Measurements from ENCODE around the gene BNC2. TPM values are rescaled to one million over a fixed set of nuclear protein-coding genes. Genes with fewer than 3 reads are reported as not detected.

BNC2 gene
- total and polyA plus RNA-seq, 2 of the 13 experiments (the other 11 are each of a cell fraction or from before 2014, with no cell fraction given): not detected

DNA sequence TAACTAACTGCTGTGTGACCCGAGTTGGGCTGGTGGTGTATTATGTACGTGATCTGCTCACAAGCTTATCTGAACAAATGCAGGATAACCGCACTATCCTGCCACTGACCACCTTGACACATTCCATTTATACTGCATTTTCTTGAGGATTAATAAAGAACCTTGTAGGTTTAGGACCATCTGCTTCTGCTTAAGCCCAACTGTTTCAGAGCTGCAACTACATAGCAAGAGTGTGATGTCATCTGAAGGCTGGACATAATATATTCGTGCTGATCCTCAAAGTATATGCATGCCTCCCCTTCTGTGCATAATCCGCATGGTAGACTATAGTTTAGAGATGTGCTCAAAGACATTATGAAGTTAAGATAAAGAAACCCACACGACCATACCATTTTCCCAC lies 435.9 kb downstream of the BNC2 start:
- DNase-seq (ENCODE audit: low spot score): no peak
- POLR2A ChIA-PET: no interaction called here
- no TSS peak for BruUV-seq (replicated peaks)
- no peak overlapping the region for H3K27ac ChIP-seq (ENCODE audit: extremely low read length, insufficient read depth, low read length)
- intact Hi-C loops (cut with micrococcal nuclease; ENCODE audit: unreplicated experiment) (no loop called here), in situ Hi-C loops (cut with HindIII; ENCODE audit: extremely low pct_ligation_motif_present, low pct_unique_long_range_greater_than_20kb) (no loop called here)
- H3K9ac ChIP-seq (ENCODE audit: insufficient read depth, low read depth, low read length): no peak overlapping the region
- FAIRE-seq: no peak
- no peak overlapping the region for H3K4me3 ChIP-seq (replicated peaks in 1 of 3; ENCODE audit: insufficient read depth in 1 of 3, low read depth in 2 of 3, low read length in 3 of 3)
- WGBS (ENCODE audit: low lambda C conversion rate): 13% methylated on average over 6 of the region's 6 CpGs
- no peak overlapping the region for H2AFZ ChIP-seq (ENCODE audit: low read length)
- no peaks in the 10 kb centered on the region for H3K27me3 ChIP-seq (ENCODE audit: control insufficient read depth in 1 of 2, insufficient read depth in 2 of 2, low read length in 2 of 2)
- no peaks in the 10 kb centered on the region for H3K36me3 ChIP-seq (replicated peaks in 1 of 2; ENCODE audit: control insufficient read depth in 1 of 2, insufficient read depth in 2 of 2, low read length in 2 of 2)
- H3K79me2 ChIP-seq (ENCODE audit: insufficient read depth, low read length): no peaks in the 10 kb centered on the region
- no peak for ATAC-seq
- H4K20me1 ChIP-seq (ENCODE audit: insufficient read depth, low read length): no peaks in the 10 kb centered on the region
- no peaks in the 10 kb centered on the region for H3K4me1 ChIP-seq (ENCODE audit: insufficient read depth, low read length)
- no peak overlapping the region for H3K4me2 ChIP-seq (ENCODE audit: low read depth, low read length)
- no peaks in the 10 kb centered on the region for H3K9me3 ChIP-seq (ENCODE audit: low read length)
- CTCF ChIA-PET (ENCODE audit: low intra/inter-chr PET ratio, low total read pairs): no interaction called here
- TF ChIP-seq ATF7-NPFF (CRISPR knock-in tag; IDR thresholded peaks at IDR 0.05; ENCODE audit: low read depth): no peak
- no peak for TF ChIP-seq NR3C1 (CRISPR knock-in tag; IDR thresholded peaks at IDR 0.05)
- no peak for TF ChIP-seq NKX3-1 (CRISPR knock-in tag; IDR thresholded peaks at IDR 0.05)
- no peak for TF ChIP-seq CHD2 (IDR thresholded peaks at IDR 0.05; ENCODE audit: low read depth, low read length)
- TF ChIP-seq, protein P1, sequence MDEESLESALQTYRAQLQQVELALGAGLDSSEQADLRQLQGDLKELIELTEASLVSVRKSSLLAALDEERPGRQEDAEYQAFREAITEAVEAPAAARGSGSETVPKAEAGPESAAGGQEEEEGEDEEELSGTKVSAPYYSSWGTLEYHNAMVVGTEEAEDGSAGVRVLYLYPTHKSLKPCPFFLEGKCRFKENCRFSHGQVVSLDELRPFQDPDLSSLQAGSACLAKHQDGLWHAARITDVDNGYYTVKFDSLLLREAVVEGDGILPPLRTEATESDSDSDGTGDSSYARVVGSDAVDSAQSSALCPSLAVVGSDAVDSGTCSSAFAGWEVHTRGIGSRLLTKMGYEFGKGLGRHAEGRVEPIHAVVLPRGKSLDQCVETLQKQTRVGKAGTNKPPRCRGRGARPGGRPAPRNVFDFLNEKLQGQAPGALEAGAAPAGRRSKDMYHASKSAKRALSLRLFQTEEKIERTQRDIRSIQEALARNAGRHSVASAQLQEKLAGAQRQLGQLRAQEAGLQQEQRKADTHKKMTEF (CRISPR knock-in tag; IDR thresholded peaks at IDR 0.05): no peak
- TF ChIP-seq, protein P2, sequence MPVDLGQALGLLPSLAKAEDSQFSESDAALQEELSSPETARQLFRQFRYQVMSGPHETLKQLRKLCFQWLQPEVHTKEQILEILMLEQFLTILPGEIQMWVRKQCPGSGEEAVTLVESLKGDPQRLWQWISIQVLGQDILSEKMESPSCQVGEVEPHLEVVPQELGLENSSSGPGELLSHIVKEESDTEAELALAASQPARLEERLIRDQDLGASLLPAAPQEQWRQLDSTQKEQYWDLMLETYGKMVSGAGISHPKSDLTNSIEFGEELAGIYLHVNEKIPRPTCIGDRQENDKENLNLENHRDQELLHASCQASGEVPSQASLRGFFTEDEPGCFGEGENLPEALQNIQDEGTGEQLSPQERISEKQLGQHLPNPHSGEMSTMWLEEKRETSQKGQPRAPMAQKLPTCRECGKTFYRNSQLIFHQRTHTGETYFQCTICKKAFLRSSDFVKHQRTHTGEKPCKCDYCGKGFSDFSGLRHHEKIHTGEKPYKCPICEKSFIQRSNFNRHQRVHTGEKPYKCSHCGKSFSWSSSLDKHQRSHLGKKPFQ (CRISPR knock-in tag; IDR thresholded peaks at IDR 0.05; ENCODE audit: insufficient replicate concordance): no peak
- no peak for TF ChIP-seq MEIS2 (CRISPR knock-in tag; IDR thresholded peaks at IDR 0.05)
